PC-3 (cell line): ENCODE data around the gene EIF4G3.
"Not testable (repeated sequence)": the region's sequence is repeated elsewhere in the genome, so short reads cannot be mapped to it uniquely, and the experiment has no call there.

Experiments
- CTCF ChIP-seq: fragments of 300-600 bp; sonication (generic); conservative IDR thresholded peaks from 2 replicates; pipeline ENCODE4 v1.5.1; 2017; ENCODE audit warnings: antibody characterized with exemption, low read depth, mild to moderate bottlenecking, low read length
- EZH2 ChIP-seq: fragments of 300-600 bp; sonication (generic); IDR thresholded peaks from one replicate; pipeline ENCODE4 v1.6.1; 2017; ENCODE audit warnings: antibody characterized with exemption, mild to moderate bottlenecking, low read length; ENCODE audit not compliant: unreplicated experiment
- EZH2phosphoT487 ChIP-seq: fragments of 300-600 bp; sonication (generic); IDR thresholded peaks from 2 replicates; pipeline ENCODE4 v1.6.1; 2018; ENCODE audit warnings: mild to moderate bottlenecking, antibody characterized with exemption, low read length, borderline replicate concordance

GRCh38 chr1:21094282-21094681 is 82.4 kb downstream of the EIF4G3 start:
- not testable (repeated sequence) for TF ChIP-seq CTCF, EZH2, EZH2phosphoT487
